WERI-Rb-1 (cell line): ENCODE results near the gene NDST4.

Experiments
- DNase-seq: peaks from one replicate; pipeline ENCODE4 v3.0.0-alpha.2; 2020
- H3K27ac ChIP-seq: fragments of 250-450 bp; sonication (Bioruptor Pico); 2 replicates; pipeline ENCODE4 v1.5.1; 2020; ENCODE audit warnings: mild to moderate bottlenecking, moderate library complexity
- H3K27me3 ChIP-seq: fragments of 250-450 bp; sonication (Bioruptor Pico); 2 replicates; pipeline ENCODE4 v1.5.1; 2021; ENCODE audit warnings: mild to moderate bottlenecking, low read depth, moderate library complexity; ENCODE audit not compliant: insufficient read depth, severe bottlenecking
- H3K36me3 ChIP-seq: fragments of 250-450 bp; sonication (Bioruptor Pico); 2 replicates; pipeline ENCODE4 v1.5.1; 2020; ENCODE audit warnings: mild to moderate bottlenecking, moderate library complexity
- H3K4me3 ChIP-seq: 2 replicates; pipeline ENCODE4 v1.5.1; 2011; ENCODE audit warnings: low read depth, mild to moderate bottlenecking, control low read depth, low read length
- H3K9me3 ChIP-seq: fragments of 250-450 bp; sonication (Bioruptor Pico); 2 replicates; pipeline ENCODE4 v1.5.1; 2021; ENCODE audit warnings: mild to moderate bottlenecking, moderate library complexity; ENCODE audit not compliant: severe bottlenecking
- TF ChIP-seq, protein P1 (sequence below): IDR thresholded peaks from 2 replicates; pipeline ENCODE4 v1.5.1; 2011; ENCODE audit warnings: low read depth, mild to moderate bottlenecking, control low read depth, inconsistent platforms, low read length

NDST4 gene

DNA sequence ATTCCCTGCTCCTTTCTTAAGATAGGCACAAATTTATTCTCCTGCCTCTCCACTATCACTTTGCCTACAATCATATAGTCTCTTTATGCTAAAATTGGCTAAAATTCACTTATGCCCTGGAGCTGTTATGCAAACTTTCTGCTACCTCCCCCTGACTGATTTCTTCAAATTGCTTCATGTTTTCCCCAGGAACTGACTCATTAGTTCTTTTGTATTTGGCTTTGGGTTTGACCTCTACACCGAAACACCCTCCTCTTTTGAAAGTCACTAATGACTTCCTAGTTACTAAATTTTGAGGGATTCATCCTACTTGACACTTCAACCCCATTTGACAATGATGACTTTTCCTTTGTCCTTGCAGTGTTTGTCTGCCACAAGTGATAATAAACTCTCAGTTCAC is 222.6 kb downstream of the NDST4 start:
- TF ChIP-seq, protein P1, sequence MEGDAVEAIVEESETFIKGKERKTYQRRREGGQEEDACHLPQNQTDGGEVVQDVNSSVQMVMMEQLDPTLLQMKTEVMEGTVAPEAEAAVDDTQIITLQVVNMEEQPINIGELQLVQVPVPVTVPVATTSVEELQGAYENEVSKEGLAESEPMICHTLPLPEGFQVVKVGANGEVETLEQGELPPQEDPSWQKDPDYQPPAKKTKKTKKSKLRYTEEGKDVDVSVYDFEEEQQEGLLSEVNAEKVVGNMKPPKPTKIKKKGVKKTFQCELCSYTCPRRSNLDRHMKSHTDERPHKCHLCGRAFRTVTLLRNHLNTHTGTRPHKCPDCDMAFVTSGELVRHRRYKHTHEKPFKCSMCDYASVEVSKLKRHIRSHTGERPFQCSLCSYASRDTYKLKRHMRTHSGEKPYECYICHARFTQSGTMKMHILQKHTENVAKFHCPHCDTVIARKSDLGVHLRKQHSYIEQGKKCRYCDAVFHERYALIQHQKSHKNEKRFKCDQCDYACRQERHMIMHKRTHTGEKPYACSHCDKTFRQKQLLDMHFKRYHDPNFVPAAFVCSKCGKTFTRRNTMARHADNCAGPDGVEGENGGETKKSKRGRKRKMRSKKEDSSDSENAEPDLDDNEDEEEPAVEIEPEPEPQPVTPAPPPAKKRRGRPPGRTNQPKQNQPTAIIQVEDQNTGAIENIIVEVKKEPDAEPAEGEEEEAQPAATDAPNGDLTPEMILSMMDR, result no peak
- no peak for DNase-seq
- Histone ChIP-seq H3K4me3 (no peak overlapping the region), H3K9me3 (peaks cover 3% of the 10 kb centered on the region), H3K27me3 (no peaks in the 10 kb centered on the region), H3K27ac (no peak overlapping the region), H3K36me3 (no peaks in the 10 kb centered on the region)

DNA sequence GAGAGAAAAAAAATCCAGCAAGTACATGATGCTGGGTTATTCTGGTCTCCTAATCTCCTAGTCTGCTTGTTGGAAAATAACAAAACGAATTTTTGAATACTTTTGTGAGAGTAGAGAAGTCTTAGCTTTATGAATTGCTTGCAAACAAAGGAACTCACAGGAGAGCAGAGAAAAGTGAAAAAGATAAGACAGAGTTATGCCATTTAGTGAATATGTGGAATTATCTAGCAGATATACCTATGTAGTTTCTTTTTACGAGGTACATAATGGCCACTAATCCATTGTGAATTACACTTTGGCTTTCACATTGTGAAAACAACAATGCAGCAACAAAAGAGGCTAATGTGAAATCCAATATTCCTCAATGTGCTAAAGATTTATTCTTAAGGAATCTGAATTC is 226.7 kb downstream of the NDST4 start:
- Histone ChIP-seq H3K27ac (no peak overlapping the region), H3K9me3 (no peaks in the 10 kb centered on the region), H3K27me3 (no peaks in the 10 kb centered on the region), H3K4me3 (no peak overlapping the region), H3K36me3 (no peaks in the 10 kb centered on the region)
- no peak for DNase-seq
- TF ChIP-seq, protein P1, result no peak

- H3K27ac ChIP-seq, result no peak overlapping the region
- no peak overlapping the region for H3K4me3 ChIP-seq
- TF ChIP-seq, protein P1, result no peak
- H3K27me3 ChIP-seq, result no peaks in the 10 kb centered on the region
- no peak for DNase-seq
- no peaks in the 10 kb centered on the region for H3K36me3 ChIP-seq
- H3K9me3 ChIP-seq, result no peaks in the 10 kb centered on the region
Observed at GRCh38 chr4:114883641-114884040, 229.8 kb downstream of the NDST4 start.

GRCh38 chr4:114879916-114880669 is 233.3 kb downstream of the NDST4 start:
- Histone ChIP-seq H3K36me3 (no peaks in the 10 kb centered on the region), H3K27me3 (no peaks in the 10 kb centered on the region), H3K9me3 (no peaks in the 10 kb centered on the region), H3K4me3 (no peak overlapping the region), H3K27ac (no peak overlapping the region)
- DNase-seq, result no peak
- TF ChIP-seq, protein P1, result no peak

GRCh38 chr4:114875630-114876029 is 237.8 kb downstream of the NDST4 start:
- no peaks in the 10 kb centered on the region for H3K36me3 ChIP-seq
- TF ChIP-seq, protein P1, result no peak
- H3K27me3 ChIP-seq, result no peaks in the 10 kb centered on the region
- DNase-seq, result no peak
- H3K27ac ChIP-seq, result no peak overlapping the region
- H3K9me3 ChIP-seq, result no peaks in the 10 kb centered on the region
- no peak overlapping the region for H3K4me3 ChIP-seq

- no peaks in the 10 kb centered on the region for H3K27me3 ChIP-seq
- DNase-seq, result no peak
- H3K9me3 ChIP-seq, result no peaks in the 10 kb centered on the region
- H3K4me3 ChIP-seq, result no peak overlapping the region
- H3K36me3 ChIP-seq, result no peaks in the 10 kb centered on the region
- H3K27ac ChIP-seq, result no peak overlapping the region
- TF ChIP-seq, protein P1, result no peak
Observed at GRCh38 chr4:114874321-114874720, 239.1 kb downstream of the NDST4 start.
